Measurements from ENCODE around the gene SMIM12. TPM values are rescaled to one million over a fixed set of nuclear protein-coding genes. Genes with fewer than 3 reads are reported as not detected.

SMIM12 gene
- total and polyA plus RNA-seq, 3 donors from 2014 or later: 25.8 to 52.3 (median 27.1) TPM

DNA sequence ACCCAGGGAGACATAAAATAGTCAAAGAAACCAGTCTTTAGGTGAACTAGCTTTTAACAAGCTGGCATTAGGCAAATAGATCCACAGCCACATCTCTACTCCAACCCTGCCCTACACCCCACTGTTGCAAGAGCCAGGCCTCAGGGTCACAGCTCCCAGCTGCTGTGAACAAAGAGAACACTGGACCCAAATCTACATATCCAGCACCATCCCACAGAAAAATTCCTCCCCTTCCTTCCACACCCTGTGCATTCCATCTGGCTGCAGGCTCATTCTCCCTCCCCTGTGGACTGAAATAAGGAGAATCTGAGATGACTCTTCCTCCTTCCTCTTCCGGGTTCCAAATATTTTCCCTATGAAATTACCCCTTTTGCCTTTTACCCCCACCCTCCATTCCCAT is 46.7 kb upstream of the SMIM12 start:
- 57 to 79% methylated on average over 1 of the region's 1 CpG for WGBS, 2 donors
- Histone ChIP-seq H3K4me1 (no peaks in the 10 kb centered on the region), H3K9me3 (no peaks in the 10 kb centered on the region), H3K4me3 (no peak overlapping the region), H3K27me3 (no peaks in the 10 kb centered on the region), H3K36me3 (ENCODE audit: low read depth, missing control alignments) (no peaks in the 10 kb centered on the region), H3K27ac (no peak overlapping the region)
- no peak for DNase-seq
- intact Hi-C loops (cut with DNase I; ENCODE audit: low total_unique reads): no loop called here
- no peak for TF ChIP-seq POLR2A (IDR thresholded peaks at IDR 0.05)
- TF ChIP-seq, protein P1, sequence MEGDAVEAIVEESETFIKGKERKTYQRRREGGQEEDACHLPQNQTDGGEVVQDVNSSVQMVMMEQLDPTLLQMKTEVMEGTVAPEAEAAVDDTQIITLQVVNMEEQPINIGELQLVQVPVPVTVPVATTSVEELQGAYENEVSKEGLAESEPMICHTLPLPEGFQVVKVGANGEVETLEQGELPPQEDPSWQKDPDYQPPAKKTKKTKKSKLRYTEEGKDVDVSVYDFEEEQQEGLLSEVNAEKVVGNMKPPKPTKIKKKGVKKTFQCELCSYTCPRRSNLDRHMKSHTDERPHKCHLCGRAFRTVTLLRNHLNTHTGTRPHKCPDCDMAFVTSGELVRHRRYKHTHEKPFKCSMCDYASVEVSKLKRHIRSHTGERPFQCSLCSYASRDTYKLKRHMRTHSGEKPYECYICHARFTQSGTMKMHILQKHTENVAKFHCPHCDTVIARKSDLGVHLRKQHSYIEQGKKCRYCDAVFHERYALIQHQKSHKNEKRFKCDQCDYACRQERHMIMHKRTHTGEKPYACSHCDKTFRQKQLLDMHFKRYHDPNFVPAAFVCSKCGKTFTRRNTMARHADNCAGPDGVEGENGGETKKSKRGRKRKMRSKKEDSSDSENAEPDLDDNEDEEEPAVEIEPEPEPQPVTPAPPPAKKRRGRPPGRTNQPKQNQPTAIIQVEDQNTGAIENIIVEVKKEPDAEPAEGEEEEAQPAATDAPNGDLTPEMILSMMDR (IDR thresholded peaks at IDR 0.05): no peak

DNA sequence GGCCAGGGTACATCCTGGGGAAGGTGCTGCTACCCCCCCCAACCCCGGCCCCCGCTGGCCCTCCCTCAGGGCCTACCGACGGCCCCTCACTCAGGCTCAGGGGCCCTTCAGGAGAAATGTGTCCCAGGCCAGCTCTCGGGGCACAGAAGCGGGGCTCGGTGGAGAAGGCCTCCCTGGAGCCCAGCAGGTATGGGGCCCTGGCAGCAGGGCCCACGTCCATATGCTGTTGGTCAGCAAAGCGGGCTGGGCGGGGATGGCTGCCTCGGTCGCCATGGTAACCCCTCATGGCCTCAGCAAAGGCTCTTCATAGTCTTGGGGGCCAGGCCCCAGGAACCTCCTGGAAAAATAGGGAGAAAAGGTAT is 45.5 kb upstream of the SMIM12 start:
- H3K4me3 ChIP-seq: no peak overlapping the region
- intact Hi-C loops (cut with DNase I; ENCODE audit: low total_unique reads): no loop called here
- WGBS, 2 donors: 91% methylated on average over 12 of the region's 12 CpGs; no CpG with 5 or more reads in 1 of the 2 donors
- H3K9me3 ChIP-seq: no peaks in the 10 kb centered on the region
- no peaks in the 10 kb centered on the region for H3K4me1 ChIP-seq
- H3K27ac ChIP-seq: no peak overlapping the region
- no peaks in the 10 kb centered on the region for H3K36me3 ChIP-seq (ENCODE audit: low read depth, missing control alignments)
- TF ChIP-seq, protein P1 (IDR thresholded peaks at IDR 0.05): no peak
- TF ChIP-seq POLR2A (IDR thresholded peaks at IDR 0.05): no peak
- no peaks in the 10 kb centered on the region for H3K27me3 ChIP-seq
- DNase-seq: no peak

DNA sequence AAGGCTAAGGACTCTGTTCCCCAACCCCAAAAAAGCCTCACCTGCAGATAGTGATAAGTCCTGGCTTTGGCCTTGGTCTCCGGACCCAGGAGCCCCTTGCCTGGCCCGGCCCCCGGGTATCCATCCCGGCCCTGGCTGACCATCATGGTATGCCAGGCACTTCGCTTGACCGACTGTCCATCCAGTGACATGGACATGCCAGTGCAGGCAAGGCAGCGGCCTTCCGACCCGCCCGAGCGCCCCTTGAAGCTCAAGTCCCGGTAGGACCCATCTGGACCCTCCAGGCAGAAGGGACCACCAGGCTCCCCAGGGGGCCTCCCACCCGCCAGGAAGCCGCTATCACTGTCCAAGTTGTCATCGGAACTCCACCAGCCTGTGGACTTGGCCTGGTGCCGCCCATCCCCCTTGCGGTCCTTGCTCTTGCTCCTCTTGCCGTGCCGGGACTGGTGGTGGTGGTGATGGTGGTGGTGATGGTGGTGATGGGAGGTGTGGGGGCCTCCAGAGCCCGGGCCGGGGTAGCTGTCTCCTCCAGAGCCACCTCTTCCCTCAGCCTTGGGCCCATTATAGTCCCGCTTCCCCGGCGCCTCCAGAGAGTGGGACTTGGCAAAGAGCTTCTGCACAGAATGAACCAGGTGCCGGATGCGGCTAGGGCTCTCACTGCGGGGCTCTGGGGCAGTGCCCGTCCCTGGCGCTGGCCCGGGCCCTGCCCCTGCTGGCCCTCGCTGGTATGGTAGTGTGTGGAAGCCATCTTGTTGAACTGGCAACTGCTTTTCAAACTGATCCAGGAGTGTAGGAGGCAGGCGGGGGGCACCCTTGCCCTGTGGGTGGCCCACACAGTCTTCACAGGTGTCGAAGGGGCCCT is 44.9 kb upstream of the SMIM12 start:
- H3K4me1 ChIP-seq: no peaks in the 10 kb centered on the region
- intact Hi-C loops (cut with DNase I; ENCODE audit: low total_unique reads): no loop called here
- H3K27me3 ChIP-seq: no peaks in the 10 kb centered on the region
- no peak overlapping the region for H3K27ac ChIP-seq
- WGBS, 2 donors: 91 to 94% methylated on average over 15 to 33 of the region's 33 CpGs
- H3K9me3 ChIP-seq: no peaks in the 10 kb centered on the region
- no peak for DNase-seq
- TF ChIP-seq, protein P1 (IDR thresholded peaks at IDR 0.05): no peak
- H3K36me3 ChIP-seq (ENCODE audit: low read depth, missing control alignments): no peaks in the 10 kb centered on the region
- no peak overlapping the region for H3K4me3 ChIP-seq

DNA sequence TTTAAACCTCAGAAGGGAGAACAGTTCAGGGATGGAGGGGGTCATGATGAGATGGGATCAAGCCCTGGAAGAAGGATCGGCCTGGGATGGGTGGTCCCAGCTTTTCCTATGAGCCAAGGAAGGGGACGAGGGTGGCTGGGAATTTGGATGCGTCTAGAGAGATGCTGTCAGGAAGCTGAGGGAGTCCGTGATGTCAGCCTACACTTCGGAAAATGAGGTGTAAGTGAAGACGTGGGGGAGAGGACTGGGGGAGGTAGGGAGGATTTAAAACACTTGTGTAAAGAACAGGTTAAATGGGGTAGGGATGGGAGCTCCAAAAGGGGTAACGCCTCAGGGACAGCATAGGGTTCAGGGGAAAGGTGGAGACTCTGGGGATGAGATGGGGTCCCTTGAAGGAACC is 42.4 kb upstream of the SMIM12 start:
- Histone ChIP-seq H3K4me3 (no peak overlapping the region), H3K36me3 (ENCODE audit: low read depth, missing control alignments) (no peaks in the 10 kb centered on the region), H3K4me1 (no peaks in the 10 kb centered on the region), H3K27ac (no peak overlapping the region), H3K9me3 (no peaks in the 10 kb centered on the region), H3K27me3 (no peaks in the 10 kb centered on the region)
- DNase-seq: no peak
- WGBS, 2 donors: 75 to 81% methylated on average over 7 of the region's 7 CpGs
- intact Hi-C loops (cut with DNase I; ENCODE audit: low total_unique reads): no loop called here
- TF ChIP-seq, protein P1 (IDR thresholded peaks at IDR 0.05): no peak
- TF ChIP-seq POLR2A (IDR thresholded peaks at IDR 0.05): no peak
